ENCODE data around the gene EIF4A2. TPM values are rescaled to one million over a fixed set of nuclear protein-coding genes. Genes with fewer than 3 reads are reported as not detected.
"Not testable (repeated sequence)": the region's sequence is repeated elsewhere in the genome, so short reads cannot be mapped to it uniquely, and the experiment has no call there.

Gene EIF4A2
- total RNA-seq, 1 donor from 2014 or later: 366 TPM

DNA sequence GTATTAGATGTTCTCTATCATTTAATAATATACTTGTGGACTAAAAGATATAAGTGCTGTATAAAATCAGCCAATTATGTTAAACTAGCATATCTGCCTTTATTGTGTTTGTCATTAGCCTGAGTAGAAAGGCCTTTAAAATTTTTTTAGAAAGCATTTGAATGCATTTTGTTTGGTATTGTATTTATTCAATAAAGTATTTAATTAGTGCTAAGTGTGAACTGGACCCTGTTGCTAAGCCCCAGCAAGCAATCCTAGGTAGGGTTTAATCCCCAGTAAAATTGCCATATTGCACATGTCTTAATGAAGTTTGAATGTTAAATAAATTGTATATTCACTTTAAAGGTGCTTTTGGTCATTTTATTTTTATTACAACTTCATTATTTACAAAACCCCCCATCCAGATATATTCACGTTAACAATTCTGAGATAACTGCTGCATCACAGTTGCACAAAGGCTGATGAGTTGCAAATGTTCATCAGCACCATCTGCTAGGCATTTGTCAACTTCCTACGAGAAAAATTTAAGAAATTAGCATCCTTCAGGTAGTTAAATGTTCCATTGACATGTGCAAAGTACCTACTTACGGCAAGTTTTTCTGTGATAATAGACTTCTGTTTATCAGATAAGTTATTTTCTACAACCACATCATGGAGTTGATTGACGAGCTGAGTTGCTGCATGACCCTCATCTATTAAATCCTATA, 6.3 kb downstream of the EIF4A2 start:
- TF ChIP-seq, protein P1, sequence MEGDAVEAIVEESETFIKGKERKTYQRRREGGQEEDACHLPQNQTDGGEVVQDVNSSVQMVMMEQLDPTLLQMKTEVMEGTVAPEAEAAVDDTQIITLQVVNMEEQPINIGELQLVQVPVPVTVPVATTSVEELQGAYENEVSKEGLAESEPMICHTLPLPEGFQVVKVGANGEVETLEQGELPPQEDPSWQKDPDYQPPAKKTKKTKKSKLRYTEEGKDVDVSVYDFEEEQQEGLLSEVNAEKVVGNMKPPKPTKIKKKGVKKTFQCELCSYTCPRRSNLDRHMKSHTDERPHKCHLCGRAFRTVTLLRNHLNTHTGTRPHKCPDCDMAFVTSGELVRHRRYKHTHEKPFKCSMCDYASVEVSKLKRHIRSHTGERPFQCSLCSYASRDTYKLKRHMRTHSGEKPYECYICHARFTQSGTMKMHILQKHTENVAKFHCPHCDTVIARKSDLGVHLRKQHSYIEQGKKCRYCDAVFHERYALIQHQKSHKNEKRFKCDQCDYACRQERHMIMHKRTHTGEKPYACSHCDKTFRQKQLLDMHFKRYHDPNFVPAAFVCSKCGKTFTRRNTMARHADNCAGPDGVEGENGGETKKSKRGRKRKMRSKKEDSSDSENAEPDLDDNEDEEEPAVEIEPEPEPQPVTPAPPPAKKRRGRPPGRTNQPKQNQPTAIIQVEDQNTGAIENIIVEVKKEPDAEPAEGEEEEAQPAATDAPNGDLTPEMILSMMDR (conservative IDR thresholded peaks at IDR 0.05; ENCODE audit: low read depth, low read length): no peak
- H3K4me3 ChIP-seq (ENCODE audit: low read depth, low read length): no peak overlapping the region
- DNase-seq (ENCODE audit: low read depth): no peak

DNA sequence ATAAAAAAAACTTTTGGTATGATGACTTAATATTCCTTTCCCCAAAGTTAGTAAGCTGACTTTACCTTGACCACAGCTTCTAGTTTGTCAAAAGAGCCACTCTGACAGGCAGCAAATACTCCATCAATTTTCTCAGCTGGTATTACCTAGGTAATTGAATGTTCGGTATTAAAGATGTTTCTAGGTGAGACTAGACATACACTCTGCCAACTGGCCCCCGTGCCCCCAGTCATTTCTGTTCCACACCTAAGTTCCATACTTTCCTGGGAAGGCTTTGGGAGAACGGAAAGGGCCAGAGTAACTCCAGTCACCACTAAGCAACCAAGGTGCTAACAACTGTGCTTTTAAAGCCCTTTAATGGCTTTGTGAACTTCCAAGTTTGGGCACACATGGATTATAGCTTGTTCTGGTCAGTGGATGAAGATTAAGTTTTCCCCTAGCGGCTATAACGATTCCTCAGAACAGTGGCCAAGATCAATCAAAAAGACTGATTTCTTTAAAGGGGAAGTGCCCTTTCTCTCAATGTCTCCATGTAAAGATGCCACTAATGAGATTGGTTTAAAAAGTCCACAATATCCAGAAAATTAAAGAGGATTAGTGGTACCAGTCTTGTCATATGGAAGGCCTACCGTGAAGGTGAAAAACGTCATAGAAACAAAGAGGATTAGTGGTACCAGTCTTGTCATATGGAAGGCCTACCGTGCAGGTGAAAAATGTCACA, 7.0 kb downstream of the EIF4A2 start:
- TF ChIP-seq, protein P1 (conservative IDR thresholded peaks at IDR 0.05; ENCODE audit: low read depth, low read length): no peak
- no peak for DNase-seq (ENCODE audit: low read depth)

DNA sequence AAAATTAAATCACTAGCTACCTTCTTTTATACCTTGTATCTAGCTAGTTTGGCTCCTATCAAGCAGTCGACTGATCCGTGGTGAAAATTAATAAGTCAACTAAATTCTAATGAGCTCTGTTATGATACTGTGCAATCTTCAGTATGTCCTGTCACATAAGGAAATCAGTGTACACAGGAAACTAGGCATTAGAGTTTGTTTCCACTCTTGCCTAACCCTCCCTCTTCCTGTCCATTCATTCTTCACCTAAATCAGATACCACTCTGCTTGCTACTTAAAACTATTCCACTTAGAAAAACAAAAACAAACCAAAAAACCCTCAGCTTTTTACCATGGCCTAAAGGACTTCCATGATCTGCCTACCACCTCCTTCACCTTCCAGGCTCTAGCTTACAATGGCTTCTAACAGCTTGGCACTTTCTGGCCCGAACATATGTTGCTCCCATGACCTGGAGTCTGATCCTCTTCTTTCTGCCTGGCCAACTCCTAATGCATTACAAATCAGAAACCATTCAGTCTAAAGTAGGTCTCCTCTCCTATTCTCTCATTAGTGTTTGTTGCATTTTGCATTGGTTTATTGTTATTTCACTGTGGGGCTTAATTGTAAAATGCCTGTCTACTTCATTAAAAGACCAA, 15.0 kb downstream of the EIF4A2 start:
- no peak for DNase-seq (ENCODE audit: low read depth)
- TF ChIP-seq, protein P1 (conservative IDR thresholded peaks at IDR 0.05; ENCODE audit: low read depth, low read length): no peak
- no peak overlapping the region for H3K4me3 ChIP-seq (ENCODE audit: low read depth, low read length)

More for the DNA sequence above, 7.0 kb downstream of the EIF4A2 start:
- no peak overlapping the region for H3K4me3 ChIP-seq (ENCODE audit: low read depth, low read length)

DNA sequence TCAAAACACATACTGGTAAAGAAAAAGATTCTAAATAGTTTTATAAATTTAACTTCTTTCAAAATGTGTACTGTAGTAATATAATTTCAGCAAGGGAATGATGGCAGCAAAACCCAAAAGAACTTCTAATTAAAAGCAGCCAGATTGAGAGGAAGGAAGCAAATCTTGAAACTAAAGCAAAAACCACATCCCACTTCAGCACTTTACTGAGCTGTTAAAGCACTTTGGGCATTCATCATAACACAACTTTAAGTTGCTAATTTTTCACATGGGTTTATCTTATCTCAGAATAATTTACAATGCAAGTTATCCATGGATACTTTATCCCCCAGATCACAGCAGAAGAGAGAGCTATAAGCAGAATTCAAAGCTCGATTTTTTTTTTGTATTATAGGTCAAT, 16.9 kb downstream of the EIF4A2 start:
- no peak overlapping the region for H3K4me3 ChIP-seq (ENCODE audit: low read depth, low read length)
- no peak for DNase-seq (ENCODE audit: low read depth)
- TF ChIP-seq, protein P1 (conservative IDR thresholded peaks at IDR 0.05; ENCODE audit: low read depth, low read length): no peak

DNA sequence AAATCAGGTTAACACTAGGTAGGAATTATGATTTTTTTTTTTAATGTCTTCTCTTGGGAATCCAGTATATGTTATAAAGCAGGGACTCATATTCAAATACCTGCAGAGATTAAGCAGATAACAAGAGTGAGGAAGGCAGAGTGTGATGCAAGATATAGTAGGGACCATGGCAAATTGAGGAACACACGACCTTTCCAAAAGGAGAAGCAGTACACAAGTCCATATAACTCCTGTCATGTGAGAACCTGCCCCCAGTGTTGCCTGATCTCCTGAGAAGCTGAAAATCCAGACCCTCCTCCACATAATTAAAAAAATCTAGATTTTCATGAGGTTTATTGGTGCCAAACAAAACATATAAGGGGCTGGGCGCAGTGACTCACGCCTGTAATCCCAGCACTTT, 19.3 kb downstream of the EIF4A2 start:
- DNase-seq (ENCODE audit: low read depth): no peak
- no peak overlapping the region for H3K4me3 ChIP-seq (ENCODE audit: low read depth, low read length)
- TF ChIP-seq, protein P1 (conservative IDR thresholded peaks at IDR 0.05; ENCODE audit: low read depth, low read length): no peak

DNA sequence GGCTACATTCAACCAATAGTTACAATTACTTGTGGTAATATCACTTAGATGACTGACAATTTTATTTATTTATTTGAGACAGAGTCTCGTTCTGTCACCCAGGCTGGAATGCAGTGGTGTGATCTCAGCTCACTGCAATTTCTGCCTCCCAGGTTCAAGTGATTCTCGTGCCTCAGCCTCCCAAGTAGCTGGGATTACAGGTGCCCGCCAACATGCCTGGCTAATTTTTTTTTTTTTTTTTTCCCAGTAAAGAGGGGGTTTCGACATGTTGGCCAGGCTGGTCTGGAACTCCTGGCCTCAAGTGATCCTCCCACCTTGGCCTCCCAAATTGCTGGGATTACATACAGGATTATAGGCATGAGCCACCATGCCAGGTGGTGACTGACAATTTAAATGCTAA, 20.1 kb downstream of the EIF4A2 start:
- not testable (repeated sequence) for H3K4me3 ChIP-seq (ENCODE audit: low read depth, low read length); DNase-seq (ENCODE audit: low read depth)
